Tongue (tissue), 2 donors: ENCODE measurements around the gene CREBL2. TPM values are rescaled to one million over a fixed set of nuclear protein-coding genes. Genes with fewer than 3 reads are reported as not detected.

Source experiments
- DNase-seq: peaks from one replicate; pipeline ENCODE4 v3.0.0-alpha.2; 2015
- total RNA-seq: library from RNA; depleted of rRNA; stranded (reverse); fragments of >200 nt; gene quantifications from one replicate; pipeline ENCODE4 v1.2.3, GENCODE V29; 2014

Gene CREBL2
- total RNA-seq, 1 donor from 2014 or later = 16.8 TPM

GRCh38 chr12:12681061-12681765 is 69.5 kb downstream of the CREBL2 start:
- DNase-seq = no peak

DNA sequence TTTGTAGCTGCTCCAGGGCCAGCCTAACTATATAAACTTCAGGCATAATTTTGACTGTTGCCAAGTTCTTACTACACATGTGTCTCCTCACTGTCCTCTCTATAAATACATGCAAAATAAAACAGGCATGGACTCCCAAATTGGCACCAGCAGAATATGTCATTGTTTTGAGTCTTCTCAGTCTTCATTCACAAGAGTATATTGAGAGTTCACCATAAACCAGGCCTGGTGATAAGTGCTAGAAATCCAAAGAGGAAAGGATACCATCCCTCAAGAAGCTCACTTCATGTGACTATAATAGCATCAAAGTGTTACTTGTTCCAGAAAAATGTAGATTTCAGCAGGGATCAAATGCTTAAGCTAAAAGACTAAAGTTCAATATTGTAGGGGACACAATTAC is 70.6 kb downstream of the CREBL2 start:
- no peak for DNase-seq

DNA sequence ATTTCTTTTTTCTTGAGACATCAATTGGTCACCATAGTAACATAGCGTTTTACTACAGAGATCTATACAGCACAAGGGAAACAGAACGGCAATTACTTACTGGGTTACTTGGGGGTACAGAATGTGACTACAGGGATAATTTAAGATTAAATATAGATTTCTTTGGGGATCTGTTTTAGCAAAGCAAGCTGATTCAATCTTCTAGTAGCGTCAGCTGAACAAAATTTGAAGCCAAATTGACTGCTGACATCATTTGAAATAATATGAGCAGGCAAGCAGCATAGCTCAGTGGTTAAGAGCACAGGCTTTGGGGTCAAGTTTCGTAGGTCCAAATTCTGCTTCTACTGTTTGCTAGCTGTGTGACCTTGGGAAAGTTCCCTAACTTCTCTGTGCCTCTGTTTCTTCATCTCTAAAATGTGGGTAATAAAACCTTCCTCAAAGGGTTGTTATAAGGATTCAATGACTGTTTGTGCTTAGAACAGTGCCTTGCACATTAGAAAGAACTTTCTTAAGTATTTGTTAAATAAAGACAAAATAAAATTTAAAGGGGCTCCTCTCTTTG is 71.5 kb downstream of the CREBL2 start:
- no peak for DNase-seq

GRCh38 chr12:12683725-12684124 is 72.0 kb downstream of the CREBL2 start:
- no peak for DNase-seq

DNA sequence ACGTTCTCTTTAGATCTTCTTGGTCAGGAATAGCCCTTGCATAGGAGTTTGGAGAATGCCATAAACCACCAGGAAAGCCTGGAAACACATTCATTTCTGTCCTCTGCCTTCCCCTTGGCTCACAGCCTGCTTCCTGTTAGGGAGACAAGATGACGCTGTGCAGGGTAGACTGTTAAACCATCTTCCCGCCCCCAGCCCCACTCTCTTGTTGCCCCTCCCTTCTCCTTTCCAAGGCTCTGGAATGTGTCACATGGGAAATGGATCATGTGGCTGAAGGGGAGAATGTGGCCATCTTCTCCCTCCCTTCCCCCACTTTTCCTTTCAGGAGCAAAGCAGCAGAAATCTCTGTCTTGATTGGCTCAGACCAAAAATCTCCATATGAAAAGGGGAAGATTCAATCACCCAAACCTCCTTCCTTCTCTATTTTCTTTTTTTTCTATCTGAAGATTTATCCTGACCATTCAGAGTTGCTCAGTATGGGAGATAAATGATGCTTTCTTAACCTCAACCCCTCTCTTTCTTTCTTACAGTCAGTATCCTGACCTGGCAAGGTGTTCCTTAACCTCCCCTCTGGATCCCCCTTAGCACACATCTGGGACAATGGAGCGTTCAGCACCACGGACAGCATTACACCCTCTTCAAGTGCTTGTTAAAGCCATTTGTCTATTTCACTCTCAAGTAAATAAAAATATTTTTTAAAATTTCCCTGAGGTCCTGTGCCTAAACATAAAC is 72.9 kb downstream of the CREBL2 start:
- peak; percentile 73 for DNase-seq

DNA sequence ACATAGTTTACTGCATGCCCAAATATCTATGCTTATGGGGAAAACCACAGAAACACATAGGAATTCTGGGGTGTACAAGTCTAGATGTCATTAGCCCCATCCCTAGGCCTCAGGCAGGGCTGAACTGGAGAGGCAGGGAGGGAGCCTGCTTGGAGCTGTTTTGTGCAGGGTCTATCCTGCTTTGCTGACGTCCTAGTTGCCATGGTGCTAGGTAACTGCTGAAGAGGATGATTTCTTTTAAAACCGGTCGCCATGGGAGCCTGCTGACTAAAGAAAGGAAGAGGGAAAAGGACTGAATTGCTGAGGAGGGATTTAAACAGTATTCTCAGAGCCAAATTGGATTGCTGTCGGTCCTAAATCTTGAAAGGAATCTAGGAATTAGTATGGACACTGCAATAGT is 73.6 kb downstream of the CREBL2 start:
- DNase-seq = no peak

GRCh38 chr12:12686472-12686871 is 74.8 kb downstream of the CREBL2 start:
- no peak for DNase-seq

DNA sequence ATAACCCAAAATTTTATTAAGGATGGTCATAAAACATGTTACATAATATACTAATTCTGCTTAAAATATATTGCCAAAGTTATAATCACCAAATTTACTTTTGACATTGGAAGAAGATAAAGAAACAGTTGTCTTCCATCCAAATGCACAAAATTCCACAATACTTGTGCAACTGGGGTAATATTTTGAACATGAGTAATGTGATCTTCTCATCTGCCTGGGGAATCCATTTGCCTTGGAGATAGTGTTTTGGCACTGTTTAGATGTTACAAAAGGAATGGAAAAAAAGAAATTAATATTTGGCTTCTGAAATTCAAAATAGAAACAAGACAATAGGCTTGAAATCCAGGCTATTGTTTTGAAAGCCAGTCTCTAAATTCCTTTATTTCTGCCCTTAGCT is 75.2 kb downstream of the CREBL2 start:
- no peak for DNase-seq

GRCh38 chr12:12689647-12690300 is 78.1 kb downstream of the CREBL2 start:
- no peak for DNase-seq

GRCh38 chr12:12691549-12691948 is 79.9 kb downstream of the CREBL2 start:
- DNase-seq = no peak

DNA sequence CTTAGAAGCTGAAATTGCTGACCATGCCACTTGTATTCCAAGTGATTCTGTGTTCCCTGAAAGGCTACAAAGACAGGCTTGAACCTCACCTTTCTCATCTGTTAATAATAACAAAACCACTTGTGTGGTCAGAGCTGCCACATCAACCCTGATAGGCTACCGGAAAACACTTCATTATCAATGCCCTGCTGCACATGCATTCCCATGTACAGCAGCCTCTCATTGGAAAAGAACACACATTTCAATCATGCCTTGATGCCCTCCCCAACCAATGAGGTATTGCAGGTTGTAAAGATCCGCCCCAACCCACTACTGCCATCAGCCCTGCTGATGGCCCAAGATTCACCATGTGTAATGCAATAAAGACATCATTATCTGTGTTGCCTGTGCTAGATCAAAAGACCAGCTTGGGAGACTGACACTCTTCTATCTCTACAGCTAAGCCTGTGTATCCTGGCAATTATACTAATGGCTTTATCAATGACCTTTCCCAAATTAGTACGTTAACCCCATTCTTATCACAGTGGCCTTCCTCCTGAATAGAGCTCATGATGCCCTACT is 81.5 kb downstream of the CREBL2 start:
- DNase-seq = no peak

Other genes with a start within 250 kb of the CREBL2 start
- gene DUSP16, start 49.0 kb upstream of the CREBL2 start, total RNA-seq = 30.1 TPM
- 1.2 TPM for gene GPR19, start 84.3 kb downstream of the CREBL2 start, total RNA-seq
- 94.8 TPM for gene CDKN1B, start 105.5 kb downstream of the CREBL2 start, total RNA-seq
- gene APOLD1, start 173.8 kb downstream of the CREBL2 start, total RNA-seq = 37.6 TPM
- 71.2 TPM for gene DDX47, start 201.5 kb downstream of the CREBL2 start, total RNA-seq